Karpas-422 (cell line): ENCODE results near the gene COL4A5. TPM values are rescaled to one million over a fixed set of nuclear protein-coding genes. Genes with fewer than 3 reads are reported as not detected.

Experiments used
- DNase-seq: peaks from one replicate; pipeline ENCODE4 v3.0.0-alpha.2; 2015
- H2AFZ ChIP-seq: fragments of 200-600 bp; sonication (generic); 2 replicates; pipeline ENCODE4 v1.6.1; 2014; ENCODE audit warnings: antibody characterized with exemption, low read length, mixed read lengths
- H3K27ac ChIP-seq: fragments of 200-600 bp; sonication (generic); 2 replicates; pipeline ENCODE4 v1.5.1; 2014; ENCODE audit warnings: mild to moderate bottlenecking, low read length, moderate library complexity
- H3K27me3 ChIP-seq: fragments of 200-600 bp; sonication (generic); 2 replicates; pipeline ENCODE4 v1.6.1; 2014; ENCODE audit warnings: low read length, mixed read lengths
- H3K36me3 ChIP-seq: fragments of 200-600 bp; sonication (generic); 2 replicates; pipeline ENCODE4 v1.6.1; 2014; ENCODE audit warnings: low read length, mixed read lengths; ENCODE audit not compliant: insufficient read depth
- H3K4me1 ChIP-seq: fragments of 200-600 bp; sonication (generic); 2 replicates; pipeline ENCODE4 v1.6.1; 2014; ENCODE audit warnings: mild to moderate bottlenecking, low read length, mixed read lengths
- H3K4me2 ChIP-seq: fragments of 200-600 bp; sonication (generic); 2 replicates; pipeline ENCODE4 v1.6.1; 2014; ENCODE audit warnings: low read length, low read depth, mild to moderate bottlenecking; ENCODE audit not compliant: poor library complexity, severe bottlenecking
- H3K4me3 ChIP-seq: fragments of 200-600 bp; sonication (generic); 2 replicates; pipeline ENCODE4 v1.5.1; 2014; ENCODE audit warnings: mild to moderate bottlenecking, antibody characterized with exemption, low read length, mixed read lengths
- H3K79me2 ChIP-seq: fragments of 200-600 bp; sonication (generic); 2 replicates; pipeline ENCODE4 v1.6.1; 2014; ENCODE audit warnings: mild to moderate bottlenecking, low read length, mixed read lengths
- H3K9ac ChIP-seq: fragments of 200-600 bp; sonication (generic); 2 replicates; pipeline ENCODE4 v1.6.0; 2014; ENCODE audit warnings: low read length
- H3K9me2 ChIP-seq: fragments of 200-600 bp; sonication (generic), shearing (Covaris generic); replicated peaks from 2 replicates; pipeline ENCODE4 v1.6.0; 2014; ENCODE audit warnings: mild to moderate bottlenecking, low read length, moderate library complexity; ENCODE audit not compliant: insufficient read depth
- H3K9me3 ChIP-seq: fragments of 300-700, 200-600 bp; sonication (generic); 2 replicates; pipeline ENCODE4 v1.6.1; 2014; ENCODE audit warnings: low read length, mixed read lengths
- H4K20me1 ChIP-seq: fragments of 200-600 bp; sonication (generic); 2 replicates; pipeline ENCODE4 v1.6.1; 2014; ENCODE audit warnings: mild to moderate bottlenecking, antibody characterized with exemption, low read length, low read depth; ENCODE audit not compliant: insufficient read depth
- total RNA-seq: library from RNA; depleted of rRNA; stranded (reverse); fragments of >200 nt; shearing (Covaris generic); gene quantifications from 2 replicates; pipeline ENCODE4 v1.2.3, GENCODE V29; 2014; ENCODE audit warnings: low replicate concordance

Gene COL4A5
- total RNA-seq, 1 experiment from 2014 or later = not detected

DNA sequence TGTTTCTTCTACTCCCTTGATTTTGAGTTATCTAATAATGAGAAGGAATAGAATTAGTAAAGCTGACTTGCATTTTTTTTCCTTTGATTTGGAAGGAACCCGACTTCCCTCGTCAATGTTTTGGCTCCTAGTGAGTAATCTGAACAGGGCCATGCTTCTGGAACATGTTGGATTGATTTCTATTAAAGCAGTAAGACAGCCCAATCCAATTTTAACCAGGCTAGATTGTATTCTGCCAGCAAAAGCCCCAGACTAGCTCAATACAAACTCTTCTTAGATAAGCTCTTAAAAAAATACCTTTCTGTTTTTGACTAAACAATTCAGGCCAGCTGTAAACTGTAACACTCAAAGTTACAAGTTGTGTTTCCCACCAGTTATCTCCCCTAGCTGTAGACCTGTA is 170.5 kb downstream of the COL4A5 start:
- DNase-seq = no peak
- Histone ChIP-seq H4K20me1 (no peaks in the 10 kb centered on the region), H3K27me3 (no peaks in the 10 kb centered on the region), H3K27ac (no peak overlapping the region), H3K9me2 (no peaks in the 10 kb centered on the region), H3K9me3 (no peaks in the 10 kb centered on the region), H2AFZ (no peak overlapping the region), H3K4me3 (no peak overlapping the region), H3K79me2 (no peaks in the 10 kb centered on the region), H3K36me3 (no peaks in the 10 kb centered on the region), H3K4me2 (no peak overlapping the region), H3K9ac (no peak overlapping the region), H3K4me1 (no peaks in the 10 kb centered on the region)

DNA sequence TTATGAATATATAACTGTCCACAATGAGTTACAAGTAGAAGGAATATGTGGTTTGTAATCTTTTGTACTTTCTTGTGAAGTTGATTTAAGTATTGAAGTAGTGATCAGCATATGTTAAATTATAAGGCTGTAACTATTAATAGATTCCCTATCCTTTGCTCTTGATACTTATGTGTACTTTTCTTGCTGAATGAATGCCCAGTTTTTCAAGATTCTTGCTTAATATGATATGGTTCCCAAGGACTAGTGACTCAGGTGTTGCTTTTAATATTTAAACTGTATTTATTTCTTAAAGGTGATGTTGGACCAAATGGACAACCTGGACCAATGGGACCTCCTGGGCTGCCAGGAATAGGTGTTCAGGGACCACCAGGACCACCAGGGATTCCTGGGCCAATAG is 175.0 kb downstream of the COL4A5 start:
- Histone ChIP-seq H4K20me1 (no peaks in the 10 kb centered on the region), H3K9ac (no peak overlapping the region), H3K9me3 (no peaks in the 10 kb centered on the region), H3K4me3 (no peak overlapping the region), H3K27ac (no peak overlapping the region), H2AFZ (no peak overlapping the region), H3K27me3 (no peaks in the 10 kb centered on the region), H3K4me2 (no peak overlapping the region), H3K79me2 (no peaks in the 10 kb centered on the region), H3K9me2 (no peaks in the 10 kb centered on the region), H3K4me1 (no peaks in the 10 kb centered on the region), H3K36me3 (no peaks in the 10 kb centered on the region)
- no peak for DNase-seq

DNA sequence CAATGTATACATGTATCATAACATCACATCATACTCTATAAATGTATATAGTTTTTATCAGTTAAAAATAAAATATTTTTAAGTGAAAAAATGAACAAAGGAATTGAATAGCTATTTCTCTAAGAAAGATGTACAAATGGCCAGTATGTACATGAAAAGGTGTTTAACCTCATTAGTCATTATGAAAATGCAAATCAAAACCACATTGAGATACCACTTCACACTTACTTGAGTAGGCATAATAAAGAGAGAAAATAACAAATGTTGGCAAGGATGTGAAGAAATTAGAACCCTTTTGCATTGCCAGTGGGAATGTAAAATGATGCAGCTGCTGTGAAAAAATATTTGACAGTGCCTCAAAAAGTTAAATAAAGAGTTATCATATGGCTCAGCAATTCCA is 201.2 kb downstream of the COL4A5 start:
- no peaks in the 10 kb centered on the region for H4K20me1 ChIP-seq
- H3K4me1 ChIP-seq = no peaks in the 10 kb centered on the region
- H3K4me3 ChIP-seq = no peak overlapping the region
- H3K79me2 ChIP-seq = no peaks in the 10 kb centered on the region
- no peak overlapping the region for H3K27ac ChIP-seq
- H3K36me3 ChIP-seq = no peaks in the 10 kb centered on the region
- H3K9ac ChIP-seq = no peak overlapping the region
- no peaks in the 10 kb centered on the region for H3K27me3 ChIP-seq
- H3K4me2 ChIP-seq = no peak overlapping the region
- H3K9me3 ChIP-seq = no peaks in the 10 kb centered on the region
- DNase-seq = no peak
- H3K9me2 ChIP-seq = no peaks in the 10 kb centered on the region
- no peak overlapping the region for H2AFZ ChIP-seq

DNA sequence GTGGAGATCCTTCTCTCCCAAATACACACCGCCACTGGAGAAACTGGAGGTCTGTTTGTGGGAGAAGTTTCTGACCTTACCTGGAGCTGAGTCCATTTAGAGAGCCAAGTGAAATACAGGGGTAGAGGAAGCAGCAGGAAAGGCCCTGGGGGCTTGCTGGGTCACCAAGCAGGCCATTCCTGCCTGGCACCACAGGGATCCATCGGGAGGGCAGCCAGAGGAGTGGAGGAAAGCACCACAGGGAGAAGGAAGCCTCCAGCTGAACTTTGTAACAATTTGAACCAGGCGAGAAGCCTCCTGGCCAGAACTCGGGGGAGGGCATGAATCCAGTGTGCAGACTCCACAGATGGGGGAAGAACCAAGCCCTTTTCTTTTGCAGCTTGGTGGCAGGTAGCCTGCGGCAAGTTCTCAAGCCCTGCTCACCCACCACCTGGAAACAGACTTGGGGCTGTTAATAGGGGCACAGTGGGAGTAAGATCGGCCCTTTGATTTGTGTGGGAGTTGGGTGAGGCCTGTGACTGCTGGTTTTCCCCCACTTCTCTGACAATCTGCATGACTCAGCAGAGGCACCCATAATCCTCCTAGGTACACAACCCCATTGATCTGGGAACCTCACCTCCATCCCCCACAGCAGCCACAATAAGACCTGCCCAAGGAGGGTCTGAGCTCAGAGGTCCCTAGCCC is 202.1 kb downstream of the COL4A5 start:
- Histone ChIP-seq H3K9me3 (no peaks in the 10 kb centered on the region), H3K79me2 (no peaks in the 10 kb centered on the region), H3K9ac (no peak overlapping the region), H3K9me2 (no peaks in the 10 kb centered on the region), H4K20me1 (no peaks in the 10 kb centered on the region), H3K4me2 (no peak overlapping the region), H2AFZ (no peak overlapping the region), H3K27me3 (no peaks in the 10 kb centered on the region), H3K36me3 (no peaks in the 10 kb centered on the region), H3K4me3 (no peak overlapping the region), H3K27ac (no peak overlapping the region), H3K4me1 (no peaks in the 10 kb centered on the region)
- no peak for DNase-seq

DNA sequence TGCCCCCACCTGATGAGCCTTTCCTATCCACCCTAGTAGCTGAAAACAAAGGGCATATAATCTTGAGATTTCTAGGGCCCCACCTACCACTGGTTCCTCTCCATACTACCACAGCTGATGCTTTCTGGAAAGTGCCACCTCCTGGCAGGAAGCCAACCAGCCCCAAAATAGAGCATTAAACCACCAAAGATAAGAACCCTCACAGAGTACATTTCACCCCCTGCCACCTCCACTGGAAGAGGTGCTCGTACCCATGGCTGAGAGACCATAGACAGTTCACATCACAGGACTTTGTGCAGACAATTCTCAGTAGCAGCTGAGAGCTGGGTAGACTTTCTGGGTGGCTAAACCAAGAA is 202.6 kb downstream of the COL4A5 start:
- Histone ChIP-seq H3K9me3 (no peaks in the 10 kb centered on the region), H4K20me1 (no peaks in the 10 kb centered on the region), H3K27ac (no peak overlapping the region), H3K4me2 (no peak overlapping the region), H3K27me3 (no peaks in the 10 kb centered on the region), H3K9me2 (no peaks in the 10 kb centered on the region), H3K79me2 (no peaks in the 10 kb centered on the region), H3K4me3 (no peak overlapping the region), H2AFZ (no peak overlapping the region), H3K36me3 (no peaks in the 10 kb centered on the region), H3K4me1 (no peaks in the 10 kb centered on the region), H3K9ac (no peak overlapping the region)
- DNase-seq = no peak

DNA sequence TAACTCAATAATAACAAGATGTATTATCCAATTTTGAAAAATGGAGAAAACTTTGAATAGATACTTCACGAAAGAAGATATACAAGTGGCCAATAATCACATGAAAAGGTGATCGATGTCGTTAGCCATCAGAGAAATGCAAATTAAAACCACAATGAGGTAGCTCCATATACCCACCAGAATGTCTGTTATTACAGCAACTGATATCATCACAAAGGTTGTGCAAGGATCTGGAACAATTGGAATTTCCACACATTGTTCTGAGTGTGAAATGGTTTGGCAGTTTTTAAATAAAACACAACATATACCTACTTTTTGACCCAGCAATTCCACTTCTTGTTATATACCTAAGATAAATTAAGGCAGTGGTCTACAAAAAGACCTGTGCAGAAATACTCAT is 225.1 kb downstream of the COL4A5 start:
- Histone ChIP-seq H3K4me2 (no peak overlapping the region), H4K20me1 (no peaks in the 10 kb centered on the region), H3K4me1 (no peaks in the 10 kb centered on the region), H2AFZ (no peak overlapping the region), H3K4me3 (no peak overlapping the region), H3K9me3 (no peaks in the 10 kb centered on the region), H3K36me3 (no peaks in the 10 kb centered on the region), H3K9me2 (no peaks in the 10 kb centered on the region), H3K79me2 (no peaks in the 10 kb centered on the region), H3K9ac (no peak overlapping the region), H3K27ac (no peak overlapping the region), H3K27me3 (no peaks in the 10 kb centered on the region)
- no peak for DNase-seq

DNA sequence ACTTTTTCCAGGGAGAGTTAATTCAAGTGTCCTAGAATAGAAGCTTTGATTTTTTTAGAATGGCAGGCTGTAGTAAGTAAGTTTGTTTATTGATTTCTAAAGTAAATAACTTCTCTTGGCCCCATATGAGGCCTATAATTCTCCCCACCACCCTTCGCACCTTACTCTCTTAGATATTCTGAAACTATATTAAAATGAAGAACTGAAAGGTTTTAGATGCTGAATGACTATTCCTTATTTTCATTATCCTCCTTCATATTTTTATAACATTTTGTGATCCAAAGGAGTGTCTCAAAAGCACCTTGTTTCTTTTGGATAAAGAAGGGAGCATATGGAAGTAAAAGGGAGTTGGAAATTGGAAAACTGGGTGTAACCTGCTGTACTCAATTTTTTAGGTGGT is 226.5 kb downstream of the COL4A5 start:
- Histone ChIP-seq H3K4me3 (no peak overlapping the region), H3K79me2 (no peaks in the 10 kb centered on the region), H2AFZ (no peak overlapping the region), H3K36me3 (no peaks in the 10 kb centered on the region), H3K4me2 (no peak overlapping the region), H4K20me1 (no peaks in the 10 kb centered on the region), H3K9me2 (no peaks in the 10 kb centered on the region), H3K4me1 (no peaks in the 10 kb centered on the region), H3K27ac (no peak overlapping the region), H3K9me3 (no peaks in the 10 kb centered on the region), H3K9ac (no peak overlapping the region), H3K27me3 (no peaks in the 10 kb centered on the region)
- no peak for DNase-seq

DNA sequence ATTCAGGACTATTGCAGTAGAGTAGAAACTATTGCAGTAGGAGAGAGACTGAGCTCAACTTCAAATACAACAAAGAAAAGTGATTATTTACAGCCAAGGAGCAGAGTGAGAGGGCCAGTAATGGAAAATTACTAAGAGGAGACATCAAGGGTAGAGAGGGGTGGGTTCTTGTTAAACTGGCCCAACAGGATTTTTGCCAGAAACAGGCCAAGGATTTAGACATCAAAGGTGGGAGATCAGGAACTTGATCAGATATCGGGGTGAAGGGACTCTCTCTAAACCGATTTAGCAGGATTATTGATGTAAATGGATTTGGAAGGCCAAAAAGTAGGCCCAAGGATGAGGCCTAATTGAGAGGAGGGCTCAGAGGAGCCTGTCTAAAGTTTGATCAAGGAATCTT is 231.9 kb downstream of the COL4A5 start:
- DNase-seq = no peak
- Histone ChIP-seq H3K9me2 (no peaks in the 10 kb centered on the region), H3K4me2 (no peak overlapping the region), H3K27me3 (no peaks in the 10 kb centered on the region), H3K9me3 (no peaks in the 10 kb centered on the region), H3K79me2 (no peaks in the 10 kb centered on the region), H3K4me1 (no peaks in the 10 kb centered on the region), H3K27ac (no peak overlapping the region), H4K20me1 (no peaks in the 10 kb centered on the region), H3K9ac (no peak overlapping the region), H2AFZ (no peak overlapping the region), H3K36me3 (no peaks in the 10 kb centered on the region), H3K4me3 (no peak overlapping the region)

DNA sequence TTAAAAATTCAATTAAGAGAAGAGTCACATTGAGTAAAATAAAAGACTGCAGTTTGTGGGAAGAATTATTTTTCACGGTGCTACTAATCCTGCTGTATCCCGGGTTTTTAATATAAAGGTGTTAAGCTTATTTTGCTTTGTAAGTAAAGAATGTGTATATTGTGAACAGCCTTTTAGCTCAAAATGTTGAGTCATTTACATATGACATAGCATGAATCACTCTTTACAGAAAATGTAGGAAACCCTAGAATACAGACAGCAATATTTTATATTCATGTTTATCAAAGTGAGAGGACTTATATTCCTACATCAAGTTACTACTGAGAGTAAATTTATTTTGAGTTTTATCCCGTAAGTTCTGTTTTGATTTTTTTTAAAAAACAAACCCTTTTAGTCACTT is 257.1 kb downstream of the COL4A5 start:
- no peaks in the 10 kb centered on the region for H3K27me3 ChIP-seq
- no peak overlapping the region for H3K9ac ChIP-seq
- no peaks in the 10 kb centered on the region for H3K4me1 ChIP-seq
- H2AFZ ChIP-seq = no peak overlapping the region
- no peak overlapping the region for H3K4me2 ChIP-seq
- H3K9me2 ChIP-seq = no peaks in the 10 kb centered on the region
- H3K4me3 ChIP-seq = no peak overlapping the region
- H3K9me3 ChIP-seq = no peaks in the 10 kb centered on the region
- H4K20me1 ChIP-seq = no peaks in the 10 kb centered on the region
- no peak overlapping the region for H3K27ac ChIP-seq
- no peaks in the 10 kb centered on the region for H3K79me2 ChIP-seq
- no peaks in the 10 kb centered on the region for H3K36me3 ChIP-seq
- DNase-seq = no peak
